Liver (tissue), 9 donors: ENCODE measurements around the gene UROC1. TPM values are rescaled to one million over a fixed set of nuclear protein-coding genes. Genes with fewer than 3 reads are reported as not detected.

Experiments used
- DNase-seq: peaks from one replicate; pipeline ENCODE4 v3.0.0-alpha.2; 2017; ENCODE audit warnings: low spot score
- H3K27ac ChIP-seq, 2 donors: one replicate each; pipeline ENCODE4 v1.7.0; 2013; ENCODE audit warnings: inconsistent platforms in 2 of 2, low read length in 2 of 2, control low read depth in 1 of 2, low read depth in 1 of 2, mild to moderate bottlenecking in 1 of 2
- H3K27me3 ChIP-seq, 4 donors: one replicate each; pipeline versions ENCODE4 v1.6.1 to v1.7.0; 2013; ENCODE audit warnings: low read length in 3 of 4, inconsistent platforms in 1 of 4, mild to moderate bottlenecking in 1 of 4, moderate library complexity in 1 of 4; ENCODE audit not compliant: control insufficient read depth in 4 of 4, insufficient read depth in 4 of 4
- H3K36me3 ChIP-seq, 4 donors: one replicate each; pipeline versions ENCODE4 v1.6.1 to v1.7.0; 2013; ENCODE audit warnings: low read length in 3 of 4, mild to moderate bottlenecking in 3 of 4, low read depth in 1 of 4, moderate library complexity in 1 of 4; ENCODE audit not compliant: control insufficient read depth in 4 of 4, insufficient read depth in 3 of 4
- H3K4me1 ChIP-seq, 4 donors: one replicate each; pipeline versions ENCODE4 v1.6.1 to v1.7.0; 2013; ENCODE audit warnings: low read length in 3 of 4, mild to moderate bottlenecking in 3 of 4, moderate library complexity in 1 of 4; ENCODE audit not compliant: control insufficient read depth in 4 of 4, insufficient read depth in 4 of 4
- H3K4me3 ChIP-seq, 3 donors: one replicate each; pipeline versions ENCODE4 v1.6.1 to v1.7.0; 2013; ENCODE audit warnings: low read length in 3 of 3, control low read depth in 1 of 3, low read depth in 1 of 3, mild to moderate bottlenecking in 1 of 3
- H3K9ac ChIP-seq, 2 donors: one replicate each; pipeline ENCODE4 v1.7.0; 2013; ENCODE audit warnings: low read length in 2 of 2, mild to moderate bottlenecking in 2 of 2, moderate library complexity in 2 of 2, control low read depth in 1 of 2, low read depth in 1 of 2
- H3K9me3 ChIP-seq, 4 donors: one replicate each; pipeline versions ENCODE4 v1.6.1 to v1.7.0; 2013; ENCODE audit warnings: low read length in 3 of 4; ENCODE audit not compliant: control insufficient read depth in 4 of 4
- CTCF ChIP-seq: fragments of 150-350 bp; IDR thresholded peaks from 2 replicates; pipeline ENCODE4 v1.5.1; 2017; ENCODE audit warnings: improper control_type of control experiment, low read depth, low read length; ENCODE audit not compliant: missing input control
- FOXA1 ChIP-seq: IDR thresholded peaks from 2 replicates; pipeline ENCODE4 v1.6.1; 2016; ENCODE audit warnings: antibody characterized with exemption
- GABPA ChIP-seq, 2 donors: IDR thresholded peaks in 1 of 2; conservative IDR thresholded peaks in 1 of 2; 2 replicates each; pipeline ENCODE4 v1.6.1; 2016; ENCODE audit warnings: antibody characterized with exemption in 2 of 2, mild to moderate bottlenecking in 1 of 2, moderate library complexity in 1 of 2
- HNF4A ChIP-seq, 2 donors: conservative IDR thresholded peaks; 2 replicates each; pipeline ENCODE4 v1.6.1; 2016; ENCODE audit warnings: antibody characterized with exemption in 2 of 2, mild to moderate bottlenecking in 2 of 2
- HNF4G ChIP-seq: IDR thresholded peaks from 2 replicates; pipeline ENCODE4 v1.6.1; 2016; ENCODE audit warnings: antibody characterized with exemption
- MAX ChIP-seq: IDR thresholded peaks from 2 replicates; pipeline ENCODE4 v1.6.1; 2016; ENCODE audit warnings: antibody characterized with exemption
- NR2F2 ChIP-seq: IDR thresholded peaks from 2 replicates; pipeline ENCODE4 v1.6.1; 2016; ENCODE audit warnings: antibody characterized with exemption
- RAD21 ChIP-seq, 2 donors: IDR thresholded peaks; 2 replicates each; pipeline ENCODE4 v1.6.1; 2016; ENCODE audit warnings: antibody characterized with exemption in 2 of 2, mild to moderate bottlenecking in 2 of 2
- RXRA ChIP-seq, 2 donors: IDR thresholded peaks; 2 replicates each; pipeline ENCODE4 v1.6.1; 2017 to 2018; ENCODE audit warnings: antibody characterized with exemption in 2 of 2, mild to moderate bottlenecking in 1 of 2
- SP1 ChIP-seq: IDR thresholded peaks from 2 replicates; pipeline ENCODE4 v1.6.1; 2018; ENCODE audit warnings: antibody characterized with exemption, mild to moderate bottlenecking
- TAF1 ChIP-seq: conservative IDR thresholded peaks from 2 replicates; pipeline ENCODE4 v1.6.1; 2016; ENCODE audit warnings: antibody characterized with exemption, mild to moderate bottlenecking
- YY1 ChIP-seq: IDR thresholded peaks from 2 replicates; pipeline ENCODE4 v1.6.1; 2016; ENCODE audit warnings: antibody characterized with exemption, mild to moderate bottlenecking
- ZBTB33 ChIP-seq: IDR thresholded peaks from 2 replicates; pipeline ENCODE4 v1.6.1; 2016; ENCODE audit warnings: antibody characterized with exemption
- WGBS: extraction: QIAGEN DNeasy Blood & Tissue Kit; methylation state at CpG from one replicate; pipeline ENCODE4 v1.1.7; 2013; 5-methylcytosine and 5-hydroxymethylcytosine counted together
- polyA plus RNA-seq, 2 donors: library from polyadenylated mRNA; stranded (reverse) in 1 of 2; unstranded in 1 of 2; fragments of 200-250 nt in 1 of 2; fragments of >200 nt in 1 of 2; fragmentation: Nextera tagmentation in 1 of 2; extraction: Ambion mirVana in 1 of 2; gene quantifications; one replicate each; pipeline versions ENCODE4 v1.2.1 to v1.2.3, GENCODE V29; 2013 to 2015
- total RNA-seq, 2 donors: library from RNA; depleted of rRNA; stranded (reverse); fragments of >200 nt; gene quantifications; one replicate each; pipeline ENCODE4 v1.2.3, GENCODE V29; 2014
- TF ChIP-seq, protein P1 (sequence below): IDR thresholded peaks from 2 replicates; pipeline ENCODE4 v1.6.1; 2016; ENCODE audit warnings: antibody characterized with exemption
- donor health status: healthy.
- donor health status: healthy.
- donor health status: healthy.
- donor health status: healthy.
- donor health status: healthy.

UROC1 gene
- total and polyA plus RNA-seq, 4 donors: 5.9 to 28.4 (median 18.2) TPM

DNA sequence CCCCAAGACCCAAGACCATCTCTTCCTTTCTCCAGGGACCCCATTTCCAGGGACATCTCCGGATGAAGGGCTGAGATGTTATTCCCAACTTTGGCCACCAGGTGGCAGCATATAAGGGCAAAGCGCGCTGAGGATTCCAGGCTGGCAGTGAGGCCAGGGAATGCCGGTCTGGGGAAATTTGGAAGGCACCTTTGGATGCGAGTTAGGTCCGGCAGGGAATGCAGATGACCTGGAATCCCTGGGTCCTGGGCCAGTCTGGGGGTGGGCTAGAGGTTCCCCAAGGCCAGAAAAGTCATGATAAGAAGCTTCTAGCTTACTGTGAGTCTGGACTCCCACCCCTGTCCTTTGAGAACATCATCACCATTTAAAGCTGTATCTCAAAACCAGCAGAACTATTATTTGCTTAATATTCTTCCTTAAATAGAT is 4.8 kb upstream of the UROC1 start:
- peak overlapping the region in 1 of 2 donors; percentile 65 for H3K9ac ChIP-seq
- DNase-seq: peak; percentile 64
- H3K27ac ChIP-seq: peak overlapping the region in 1 of 2 donors; percentile 33
- no peaks in the 10 kb centered on the region for H3K9me3 ChIP-seq
- H3K4me3 ChIP-seq: no peak overlapping the region
- H3K36me3 ChIP-seq: no peaks in the 10 kb centered on the region
- under 1% methylated on average over 6 of the region's 6 CpGs for WGBS
- H3K27me3 ChIP-seq: no peaks in the 10 kb centered on the region
- peak; percentile 34 to 49 for TF ChIP-seq HNF4A (conservative IDR thresholded peaks at IDR 0.05)
- TF ChIP-seq CTCF: peak; percentile 91
- TF ChIP-seq YY1: peak; percentile 45
- TF ChIP-seq FOXA1: no peak
- TF ChIP-seq RAD21 (IDR thresholded peaks at IDR 0.05): peak; percentile 89 to 93
- H3K4me1 ChIP-seq: peaks cover 13 to 90% (median 64%) of the 10 kb centered on the region in 4 donors

GRCh38 chr3:126521122-126521891 is 3.7 kb upstream of the UROC1 start:
- DNase-seq: no peak
- H3K27ac ChIP-seq: no peak overlapping the region
- no peak overlapping the region for H3K9ac ChIP-seq
- peaks cover 14 to 88% (median 59%) of the 10 kb centered on the region in 4 donors for H3K4me1 ChIP-seq
- TF ChIP-seq HNF4G (no peak), TAF1 (no peak), NR2F2 (no peak)
- no peaks in the 10 kb centered on the region for H3K36me3 ChIP-seq
- no peak overlapping the region for H3K4me3 ChIP-seq
- no peaks in the 10 kb centered on the region for H3K27me3 ChIP-seq
- H3K9me3 ChIP-seq: no peaks in the 10 kb centered on the region
- 80% methylated on average over 11 of the region's 11 CpGs for WGBS

DNA sequence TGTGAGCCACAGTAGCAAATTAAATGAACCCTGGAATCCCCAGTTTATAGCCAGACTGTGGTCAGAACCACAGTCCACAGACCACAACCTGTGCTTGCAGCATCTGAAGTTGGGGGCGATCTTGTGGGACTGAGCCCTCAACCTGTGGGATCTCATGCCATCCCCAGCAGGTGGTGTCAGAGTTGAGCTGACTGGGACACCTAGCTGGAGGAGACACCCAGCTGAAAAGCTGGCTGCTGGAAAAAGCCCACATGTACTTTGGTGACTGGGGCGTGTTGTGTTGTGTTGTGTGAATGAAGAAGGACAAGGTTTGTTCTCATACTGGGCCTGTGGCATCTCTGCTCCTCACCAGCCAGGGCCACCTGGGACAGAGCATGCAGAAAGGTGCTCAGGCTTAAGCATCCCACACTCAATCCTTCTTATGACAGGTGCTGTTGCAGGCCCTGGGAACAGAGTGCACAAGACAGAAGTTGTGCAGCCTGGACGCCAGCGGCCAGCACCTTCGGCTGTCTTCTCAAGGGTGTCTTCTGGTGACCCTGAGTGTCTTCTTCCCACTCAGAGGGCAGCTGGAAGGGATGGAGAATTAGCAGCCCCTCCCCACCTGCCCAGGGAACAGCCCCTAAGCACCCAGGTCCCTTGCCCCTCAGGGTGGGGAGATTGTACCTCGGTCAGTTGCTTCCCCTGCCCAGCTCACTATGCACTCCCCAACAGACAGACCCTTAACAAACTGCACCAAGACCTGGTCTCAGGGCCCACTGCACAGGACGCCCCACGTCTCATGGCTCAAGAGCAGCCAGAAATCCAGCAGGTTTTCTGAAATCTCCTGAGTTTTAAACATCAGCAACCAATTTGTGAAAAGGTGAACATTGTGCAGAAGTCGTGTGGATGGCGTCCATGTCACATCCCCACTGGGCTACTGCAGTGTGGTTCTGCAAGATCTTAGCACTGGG is 2.2 kb upstream of the UROC1 start:
- H3K4me1 ChIP-seq: peaks cover 16 to 78% (median 52%) of the 10 kb centered on the region in 4 donors
- 87% methylated on average over 10 of the region's 10 CpGs for WGBS
- H3K36me3 ChIP-seq: no peaks in the 10 kb centered on the region
- no peaks in the 10 kb centered on the region for H3K9me3 ChIP-seq
- H3K9ac ChIP-seq: no peak overlapping the region
- no peak for DNase-seq
- peak overlapping the region in 1 of 2 donors; percentile 15 for H3K27ac ChIP-seq
- H3K27me3 ChIP-seq: no peaks in the 10 kb centered on the region
- H3K4me3 ChIP-seq: no peak overlapping the region
- no peak for TF ChIP-seq RXRA (IDR thresholded peaks at IDR 0.05)
- no peak for TF ChIP-seq CTCF
- no peak for TF ChIP-seq MAX
- TF ChIP-seq HNF4A (conservative IDR thresholded peaks at IDR 0.05): no peak
- no peak for TF ChIP-seq ZBTB33
- no peak for TF ChIP-seq YY1
- no peak for TF ChIP-seq GABPA (IDR thresholded peaks at IDR 0.05 in 1 of 2, conservative IDR thresholded peaks at IDR 0.05 in 1 of 2)
- TF ChIP-seq SP1: no peak
- TF ChIP-seq NR2F2: no peak
- TF ChIP-seq TAF1: no peak
- TF ChIP-seq, protein P1, sequence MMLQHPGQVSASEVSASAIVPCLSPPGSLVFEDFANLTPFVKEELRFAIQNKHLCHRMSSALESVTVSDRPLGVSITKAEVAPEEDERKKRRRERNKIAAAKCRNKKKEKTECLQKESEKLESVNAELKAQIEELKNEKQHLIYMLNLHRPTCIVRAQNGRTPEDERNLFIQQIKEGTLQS: no peak
